DMS114 treated with DMSO at 0.1 percent for 48 hours (cell line): ENCODE data around the gene YWHAQ.

ENCODE experiments used
- DNase-seq: peaks from one replicate; lab custom pipeline; 2025; ENCODE audit not compliant: unreplicated experiment; lab: John Stamatoyannopoulos, UW

YWHAQ gene

GRCh38 chr2:9655441-9656269 is 24.9 kb upstream of the YWHAQ start:
- DNase-seq = no peak

GRCh38 chr2:9654452-9655100 is 23.8 kb upstream of the YWHAQ start:
- no peak for DNase-seq

GRCh38 chr2:9653485-9654271 is 22.9 kb upstream of the YWHAQ start:
- DNase-seq = no peak

GRCh38 chr2:9652898-9653479 is 22.2 kb upstream of the YWHAQ start:
- no peak for DNase-seq

GRCh38 chr2:9652267-9652666 is 21.5 kb upstream of the YWHAQ start:
- no peak for DNase-seq

- DNase-seq = no peak
Measured at GRCh38 chr2:9650119-9650821, 19.5 kb upstream of the YWHAQ start.

- DNase-seq = no peak
Measured at GRCh38 chr2:9649261-9649660, 18.5 kb upstream of the YWHAQ start.

- DNase-seq = no peak
Measured at GRCh38 chr2:9648821-9649220, 18.0 kb upstream of the YWHAQ start.

GRCh38 chr2:9647884-9648283 is 17.1 kb upstream of the YWHAQ start:
- no peak for DNase-seq

- no peak for DNase-seq
Measured at GRCh38 chr2:9646196-9647030, 15.6 kb upstream of the YWHAQ start.

GRCh38 chr2:9644603-9645002 is 13.8 kb upstream of the YWHAQ start:
- DNase-seq = no peak

GRCh38 chr2:9644021-9644420 is 13.2 kb upstream of the YWHAQ start:
- no peak for DNase-seq

GRCh38 chr2:9641641-9642040 is 10.8 kb upstream of the YWHAQ start:
- DNase-seq = no peak

- no peak for DNase-seq
Measured at GRCh38 chr2:9640403-9641104, 9.8 kb upstream of the YWHAQ start.

GRCh38 chr2:9639740-9640343 is 9.0 kb upstream of the YWHAQ start:
- no peak for DNase-seq

GRCh38 chr2:9639000-9639602 is 8.3 kb upstream of the YWHAQ start:
- no peak for DNase-seq

GRCh38 chr2:9638532-9638931 is 7.7 kb upstream of the YWHAQ start:
- DNase-seq = no peak

- no peak for DNase-seq
Measured at GRCh38 chr2:9637330-9637729, 6.5 kb upstream of the YWHAQ start.

- no peak for DNase-seq
Measured at GRCh38 chr2:9634133-9634532, 3.3 kb upstream of the YWHAQ start.
